RWPE2 (cell line): ENCODE data around the gene PCSK9.

Source experiments
- ATAC-seq: fragments of 200-7000 bp; cut with Tn5 transposase; 3 replicates; pipeline ENCODE4 v1.9.1; 2021; ENCODE audit warnings: low read depth
- DNase-seq: peaks from one replicate; pipeline ENCODE4 v3.0.0-alpha.2; 2020; ENCODE audit warnings: low spot score
- H3K27ac ChIP-seq: fragments of 450-650 bp; 2 replicates; pipeline ENCODE4 v1.5.1; 2017; ENCODE audit warnings: mild to moderate bottlenecking; ENCODE audit not compliant: poor library complexity, severe bottlenecking
- H3K27me3 ChIP-seq: fragments of 250-450 bp; sonication (Bioruptor Pico); 2 replicates; pipeline ENCODE4 v1.5.1; 2021; ENCODE audit warnings: mild to moderate bottlenecking, moderate library complexity; ENCODE audit not compliant: insufficient read depth, poor library complexity, severe bottlenecking
- H3K36me3 ChIP-seq: fragments of 250-450 bp; sonication (Bioruptor Pico); 2 replicates; pipeline ENCODE4 v1.5.1; 2020; ENCODE audit warnings: low read depth, mild to moderate bottlenecking, moderate library complexity
- H3K4me1 ChIP-seq: fragments of 250-450 bp; sonication (Bioruptor Pico); 2 replicates; pipeline ENCODE4 v1.5.1; 2021; ENCODE audit warnings: mild to moderate bottlenecking, moderate library complexity; ENCODE audit not compliant: insufficient read depth, poor library complexity, severe bottlenecking
- H3K4me3 ChIP-seq: fragments of 250-450 bp; sonication (Bioruptor Pico); 2 replicates; pipeline ENCODE4 v1.5.1; 2021; ENCODE audit warnings: mild to moderate bottlenecking, moderate library complexity; ENCODE audit not compliant: severe bottlenecking
- H3K9me3 ChIP-seq: fragments of 250-450 bp; sonication (Bioruptor Pico); 2 replicates; pipeline ENCODE4 v1.5.1; 2021; ENCODE audit warnings: mild to moderate bottlenecking, moderate library complexity; ENCODE audit not compliant: severe bottlenecking
- CTCF ChIP-seq: fragments of 450-650 bp; IDR thresholded peaks from one replicate; pipeline ENCODE4 v1.5.1; 2017; ENCODE audit warnings: mild to moderate bottlenecking, moderate library complexity; ENCODE audit not compliant: poor library complexity, severe bottlenecking

PCSK9 gene

GRCh38 chr1:55084257-55084656, 44.9 kb downstream of the PCSK9 start:
- H3K36me3 ChIP-seq = peaks cover 97% of the 10 kb centered on the region
- no peaks in the 10 kb centered on the region for H3K27me3 ChIP-seq
- DNase-seq (no peak), ATAC-seq (no peak)
- no peak for TF ChIP-seq CTCF
- no peak overlapping the region for H3K4me3 ChIP-seq
- H3K4me1 ChIP-seq = peaks cover 6% of the 10 kb centered on the region
- no peak overlapping the region for H3K27ac ChIP-seq
- H3K9me3 ChIP-seq = no peaks in the 10 kb centered on the region

- ATAC-seq (no peak), DNase-seq (no peak)
- Histone ChIP-seq H3K9me3 (no peaks in the 10 kb centered on the region), H3K4me1 (no peaks in the 10 kb centered on the region), H3K27ac (no peak overlapping the region), H3K36me3 (peaks cover 95% of the 10 kb centered on the region), H3K27me3 (no peaks in the 10 kb centered on the region), H3K4me3 (no peak overlapping the region)
- TF ChIP-seq CTCF = no peak
Measured at GRCh38 chr1:55087439-55087838, 48.1 kb downstream of the PCSK9 start.

- Histone ChIP-seq H3K9me3 (no peaks in the 10 kb centered on the region), H3K4me1 (no peaks in the 10 kb centered on the region), H3K27me3 (no peaks in the 10 kb centered on the region), H3K36me3 (peaks cover 95% of the 10 kb centered on the region), H3K27ac (no peak overlapping the region), H3K4me3 (no peak overlapping the region)
- TF ChIP-seq CTCF = no peak
- DNase-seq (no peak), ATAC-seq (no peak)
Measured at GRCh38 chr1:55088413-55088812, 49.1 kb downstream of the PCSK9 start.

- Histone ChIP-seq H3K36me3 (peaks cover 95% of the 10 kb centered on the region), H3K9me3 (no peaks in the 10 kb centered on the region), H3K27ac (no peak overlapping the region), H3K4me3 (no peak overlapping the region), H3K4me1 (no peaks in the 10 kb centered on the region), H3K27me3 (no peaks in the 10 kb centered on the region)
- DNase-seq (no peak), ATAC-seq (no peak)
- TF ChIP-seq CTCF = no peak
Measured at GRCh38 chr1:55089683-55090082, 50.3 kb downstream of the PCSK9 start.

- no peak for TF ChIP-seq CTCF
- no peak for ATAC-seq
- no peaks in the 10 kb centered on the region for H3K4me1 ChIP-seq
- peaks cover 95% of the 10 kb centered on the region for H3K36me3 ChIP-seq
- DNase-seq = no peak
- no peaks in the 10 kb centered on the region for H3K27me3 ChIP-seq
- no peak overlapping the region for H3K4me3 ChIP-seq
- H3K9me3 ChIP-seq = no peaks in the 10 kb centered on the region
- H3K27ac ChIP-seq = no peak overlapping the region
Measured at GRCh38 chr1:55092475-55092874, 53.1 kb downstream of the PCSK9 start.
